Measurements from ENCODE around the gene TMPRSS11B.
"Not testable (repeated sequence)": the region's sequence is repeated elsewhere in the genome, so short reads cannot be mapped to it uniquely, and the experiment has no call there.

Gene TMPRSS11B

DNA sequence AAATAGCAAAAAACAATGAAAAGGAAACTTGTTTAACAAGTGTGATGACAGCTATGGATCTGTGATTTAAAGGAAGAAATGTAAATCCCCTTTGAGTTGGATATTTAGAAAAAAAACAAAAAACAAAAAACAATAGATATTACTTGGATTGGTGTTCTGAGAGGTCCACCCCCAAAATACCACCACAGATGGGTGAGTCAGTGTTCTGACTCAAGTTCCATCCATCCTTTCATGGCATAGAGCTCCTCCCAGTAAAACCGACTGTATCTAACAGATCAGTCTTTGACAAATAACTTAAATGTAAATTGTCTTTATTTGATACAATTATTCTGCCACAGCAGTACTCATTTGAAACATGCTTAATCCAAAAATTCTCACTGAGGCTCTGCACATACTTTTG, 27.4 kb downstream of the TMPRSS11B start:
- DNase-seq (ENCODE audit: low read depth), result no peak

DNA sequence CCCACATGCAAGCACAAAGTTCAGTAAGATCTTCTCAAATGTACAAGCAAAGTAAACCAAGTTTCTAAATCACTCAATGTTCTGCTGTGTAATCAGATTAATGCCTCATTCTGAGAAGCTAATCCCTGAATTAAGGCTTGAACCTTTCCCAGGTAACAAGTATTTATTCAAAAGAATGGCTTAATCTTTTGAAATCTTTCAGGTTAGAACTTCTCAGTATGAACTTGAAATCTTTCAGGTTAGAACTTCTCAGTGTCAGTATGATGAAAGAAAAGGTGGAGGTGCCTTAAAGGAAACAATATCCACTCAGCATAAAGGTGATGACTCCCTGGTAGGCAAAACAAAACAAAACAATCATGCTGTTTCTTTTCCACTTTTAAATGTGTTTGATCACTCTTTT, 29.0 kb downstream of the TMPRSS11B start:
- no peak for DNase-seq (ENCODE audit: low read depth)

DNA sequence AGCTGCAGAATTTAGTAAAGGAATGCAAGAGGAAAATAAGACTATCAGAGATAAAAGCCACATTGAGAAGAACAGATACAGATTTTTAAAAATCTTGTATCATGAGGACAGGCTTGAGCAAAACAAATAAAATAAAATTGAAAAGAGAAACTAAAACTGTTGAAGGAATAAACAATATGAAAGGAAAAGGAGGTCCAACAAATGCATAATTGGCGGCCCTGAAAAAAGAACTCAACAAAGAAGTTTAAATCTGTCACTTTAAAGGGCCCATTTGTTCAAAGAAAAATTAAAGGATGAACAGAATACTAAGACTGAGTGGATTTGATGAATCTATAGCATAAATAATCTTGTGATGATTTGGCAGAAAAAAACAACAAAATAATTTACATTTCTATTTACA, 36.5 kb downstream of the TMPRSS11B start:
- DNase-seq (ENCODE audit: low read depth), result no peak

DNA sequence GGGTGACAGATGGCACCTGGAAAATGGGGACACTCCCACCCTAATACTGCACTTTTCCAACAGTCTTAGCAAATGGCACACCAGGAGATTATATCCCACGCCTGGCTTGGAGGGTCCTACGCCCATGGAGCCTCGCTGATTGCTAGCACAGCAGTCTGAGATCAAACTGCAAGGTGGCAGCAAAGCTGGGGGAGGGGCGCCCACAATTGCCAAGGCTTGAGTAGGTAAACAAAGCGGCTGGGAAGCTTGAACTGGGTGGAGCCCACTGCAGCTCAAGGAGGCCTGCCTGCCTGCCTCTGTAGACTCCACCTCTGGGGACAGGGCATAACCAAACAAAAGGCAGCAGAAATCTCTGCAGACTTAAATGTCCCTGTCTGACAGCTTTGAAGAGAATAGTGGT, 51.2 kb downstream of the TMPRSS11B start:
- not testable (repeated sequence) for DNase-seq (ENCODE audit: low read depth)

DNA sequence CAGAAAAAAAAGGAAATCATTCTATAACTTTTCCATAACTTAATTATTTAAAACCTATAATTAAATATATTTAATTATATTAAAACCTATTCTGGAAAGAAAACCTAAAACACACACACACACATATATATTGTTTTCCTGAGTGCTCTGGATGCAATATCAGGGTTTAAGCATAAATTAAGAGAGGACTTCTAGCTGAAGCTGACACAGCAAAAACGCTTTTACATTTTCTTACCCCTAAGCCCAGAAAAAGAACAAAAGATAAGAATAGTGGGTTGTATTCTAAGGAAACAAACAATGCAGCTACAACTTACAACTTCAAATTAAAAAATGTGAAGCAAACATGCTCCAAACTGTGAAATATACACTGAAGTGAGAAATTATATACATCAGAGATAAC, 52.3 kb downstream of the TMPRSS11B start:
- no peak for DNase-seq (ENCODE audit: low read depth)

DNA sequence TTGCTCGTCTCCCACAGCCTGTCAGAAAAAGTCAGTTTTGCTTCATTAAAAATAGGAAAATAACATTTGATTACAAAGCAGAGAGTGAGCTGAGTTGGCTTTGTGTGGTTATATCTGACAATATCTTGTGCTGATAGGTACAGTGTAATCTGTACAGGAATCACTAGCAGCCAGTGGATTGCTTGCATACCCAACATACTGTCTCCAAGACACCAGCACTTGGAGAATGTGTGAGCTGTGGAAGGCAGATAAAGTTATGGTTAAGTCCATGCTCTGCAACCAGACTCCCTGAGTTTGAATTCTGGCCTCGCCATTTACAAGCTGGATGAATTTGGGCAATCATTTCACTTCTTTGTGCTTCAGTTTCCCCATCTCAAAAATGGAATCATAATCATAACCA, 58.3 kb downstream of the TMPRSS11B start:
- DNase-seq (ENCODE audit: low read depth), result no peak

DNA sequence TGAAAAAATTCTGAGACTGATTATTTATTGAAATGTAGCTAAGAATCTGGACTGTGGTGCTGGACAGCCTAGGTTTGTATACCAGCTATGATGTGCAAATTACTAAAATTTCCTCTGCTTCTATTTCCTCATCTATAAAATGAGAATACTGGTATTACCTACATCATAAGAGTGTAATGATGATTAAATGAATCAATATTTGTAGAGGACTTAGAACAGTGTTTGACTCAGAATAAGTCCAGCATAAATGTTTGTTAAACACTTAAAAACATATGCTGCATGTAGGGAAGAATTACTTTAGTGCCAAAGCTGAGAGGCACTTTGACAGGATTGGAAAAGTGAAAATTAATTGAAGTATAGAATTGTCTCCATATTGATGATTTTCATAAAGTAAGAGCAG, 60.6 kb downstream of the TMPRSS11B start:
- DNase-seq (ENCODE audit: low read depth), result no peak

DNA sequence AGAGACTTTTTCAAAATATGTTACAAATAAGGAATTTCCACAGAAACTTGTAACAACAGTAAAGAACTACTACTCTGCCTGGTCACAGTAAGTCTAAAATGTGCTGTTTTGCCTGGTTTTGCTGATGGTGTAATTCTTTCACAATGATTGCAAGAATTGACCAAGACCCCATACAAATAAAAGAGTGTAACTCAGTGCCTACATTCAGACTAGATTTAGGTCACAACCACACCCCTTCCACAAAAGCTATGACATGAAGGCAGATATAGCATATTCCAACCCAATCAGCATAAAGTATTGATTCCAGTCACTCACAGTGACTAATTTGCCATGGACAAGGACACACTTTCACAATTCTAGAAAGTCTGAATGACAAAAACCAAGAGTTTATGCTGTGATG, 62.1 kb downstream of the TMPRSS11B start:
- no peak for DNase-seq (ENCODE audit: low read depth)

DNA sequence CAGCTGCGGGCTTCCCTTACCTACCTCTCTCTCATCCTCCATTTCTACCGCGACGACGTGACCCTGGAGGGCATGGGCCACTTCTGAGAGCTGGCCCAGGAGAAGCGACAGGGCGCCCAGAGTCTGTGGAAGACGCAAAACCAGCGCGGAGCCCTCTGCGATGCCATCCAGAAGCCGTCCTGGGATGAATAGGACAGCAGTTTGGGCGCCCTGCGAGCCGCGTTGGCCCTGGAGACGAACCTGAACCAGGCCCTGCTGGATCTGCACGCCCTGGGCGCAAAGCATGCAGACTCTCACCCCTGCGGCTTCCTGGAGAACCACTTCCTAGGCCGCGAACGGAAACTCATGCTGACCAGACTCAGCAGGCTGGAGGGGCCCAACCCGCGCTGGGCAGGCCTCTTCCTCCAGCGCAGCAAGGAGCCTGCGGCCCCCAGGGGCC, 63.1 kb downstream of the TMPRSS11B start:
- no peak for DNase-seq (ENCODE audit: low read depth)

DNA sequence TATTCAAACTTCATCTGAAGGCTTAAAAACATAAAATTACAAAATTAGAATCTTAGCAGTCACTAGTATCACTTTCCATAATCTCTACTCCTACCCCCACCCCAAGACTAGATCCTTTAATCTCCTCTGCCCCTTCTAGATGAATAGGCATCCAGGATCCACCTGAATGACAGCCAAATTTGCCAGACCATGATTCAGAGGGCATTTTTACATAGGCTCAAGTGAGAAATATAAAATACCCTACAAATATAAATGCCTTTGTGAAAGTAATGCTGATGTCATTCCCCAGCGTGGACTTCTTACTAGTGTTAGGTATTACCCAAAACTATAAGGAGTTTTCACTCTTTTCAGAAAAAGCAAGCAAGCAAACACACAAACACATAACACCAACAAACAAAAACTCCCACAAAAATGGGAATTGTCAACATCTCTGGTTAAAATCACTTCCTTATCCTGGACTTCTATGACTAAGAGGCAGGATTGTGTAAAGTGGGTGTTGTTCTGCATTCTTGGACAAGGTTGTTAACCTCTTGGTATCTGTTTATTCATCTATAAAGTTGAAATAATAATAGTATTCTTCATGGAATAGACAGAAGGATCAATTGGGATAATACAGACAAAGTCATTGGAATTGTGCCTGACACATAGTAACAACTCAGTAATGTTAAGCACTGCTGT, 64.5 kb downstream of the TMPRSS11B start:
- DNase-seq (ENCODE audit: low read depth), result no peak

DNA sequence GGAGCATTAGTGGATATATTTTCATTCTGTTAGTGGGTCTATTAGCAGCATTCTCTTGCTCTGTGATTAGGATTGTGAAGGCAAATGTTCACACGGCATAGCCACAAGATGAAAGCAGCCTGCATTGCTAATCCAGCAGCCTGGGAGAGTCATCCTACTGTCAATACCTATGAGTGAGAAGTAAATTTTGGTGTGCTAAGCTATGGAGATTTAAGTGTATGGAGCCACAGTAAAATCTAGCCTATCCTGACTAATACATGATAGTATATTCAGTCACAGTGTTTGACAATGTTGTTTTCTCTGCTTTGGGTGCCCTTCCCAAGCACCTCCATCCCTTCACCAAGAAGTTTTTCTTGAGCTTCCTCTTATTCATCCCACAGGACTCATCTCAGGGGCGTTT, 68.6 kb downstream of the TMPRSS11B start:
- no peak for DNase-seq (ENCODE audit: low read depth)

Measured in GM04504 (cell line).